ENCODE data around the gene CHPF2.
A peak's percentile ranks its signal among the peaks of the same experiment; 100 is the strongest.

Gene CHPF2

DNA sequence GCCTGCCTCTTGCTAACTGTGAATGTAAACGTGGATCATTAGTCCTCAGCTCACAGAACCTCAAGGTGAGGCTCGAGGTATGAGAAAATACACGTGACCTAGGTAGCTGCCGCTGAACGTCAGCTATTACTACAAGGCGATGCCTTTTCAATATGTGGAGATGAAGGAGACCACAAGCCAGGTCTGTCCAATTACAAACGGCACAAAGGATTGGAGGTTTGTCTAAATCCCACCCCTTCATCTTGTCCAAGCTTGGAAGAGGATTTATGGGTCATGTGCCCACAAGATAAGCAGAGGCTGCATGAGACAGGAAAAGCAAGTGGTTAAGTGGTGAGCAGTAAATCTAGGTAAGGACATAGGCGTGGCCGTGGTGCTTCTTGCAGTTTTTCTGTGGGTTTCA is 25.4 kb upstream of the CHPF2 start:
- DNase-seq (ENCODE audit: low read depth) = no peak

DNA sequence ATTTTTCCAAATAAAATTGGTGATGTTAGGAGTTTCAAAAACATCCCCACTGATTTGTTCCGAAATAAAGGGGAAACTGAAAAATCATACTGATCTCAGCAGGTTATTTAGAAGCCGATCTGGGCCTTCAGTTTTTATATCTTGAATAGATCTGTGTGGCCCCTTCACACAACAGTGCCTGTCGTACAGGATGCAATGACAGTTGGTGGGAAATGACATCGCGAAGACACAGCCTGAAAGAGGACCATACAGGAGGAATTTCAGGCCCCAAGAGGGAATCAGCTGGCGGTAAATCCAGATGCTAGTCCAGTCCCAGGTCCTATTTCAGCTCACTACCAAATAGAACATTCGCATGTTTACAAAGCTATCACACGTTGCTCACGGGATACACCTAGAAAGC is 25.0 kb upstream of the CHPF2 start:
- no peak for DNase-seq (ENCODE audit: low read depth)

DNA sequence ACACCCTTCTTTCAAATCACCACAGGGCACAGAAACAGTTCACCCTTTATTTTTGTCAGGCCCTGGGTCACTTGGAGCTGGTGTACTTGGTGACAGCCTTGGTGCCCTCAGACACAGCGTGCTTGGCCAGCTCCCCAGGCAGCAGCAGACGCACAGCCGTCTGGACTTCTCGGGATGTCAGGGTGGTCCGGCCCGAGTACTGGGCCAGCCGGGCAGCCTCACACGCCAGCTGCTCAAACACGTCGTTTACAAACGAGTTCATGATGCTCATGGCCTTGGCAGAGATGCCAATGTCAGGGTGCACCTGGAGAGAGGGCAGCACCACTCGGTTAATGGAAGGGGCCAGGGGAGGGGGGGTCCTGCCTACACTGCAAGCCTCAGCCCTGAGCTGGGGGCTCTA is 24.5 kb upstream of the CHPF2 start:
- DNase-seq (ENCODE audit: low read depth) = no peak

DNA sequence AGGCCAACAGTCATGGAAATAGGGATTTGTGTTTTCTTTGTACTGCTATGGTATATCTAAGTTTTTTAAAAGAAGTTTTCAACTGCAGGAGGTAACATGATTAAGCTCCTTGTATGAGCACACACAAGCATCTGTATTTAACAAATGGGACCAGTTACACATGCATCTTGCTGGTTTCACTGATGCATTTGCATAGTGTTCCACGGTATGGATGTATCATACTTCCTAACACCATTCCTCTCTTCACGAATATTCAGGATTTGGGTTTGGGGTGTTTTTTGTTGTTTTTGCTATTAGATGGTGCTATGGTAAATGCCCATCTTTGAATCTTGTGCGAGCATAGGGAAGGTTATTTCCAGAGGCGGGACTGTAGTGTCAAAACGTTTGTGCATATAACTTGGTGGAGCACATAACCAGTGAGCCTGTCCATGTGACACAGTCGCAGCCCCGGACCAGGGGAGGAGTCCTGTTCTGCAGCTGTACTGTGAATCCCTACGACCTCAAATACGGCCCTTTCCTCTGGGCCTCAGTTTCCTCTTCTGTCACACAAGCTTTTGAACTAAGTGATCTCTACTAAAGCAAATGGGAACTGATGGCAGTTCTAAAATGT is 23.9 kb upstream of the CHPF2 start:
- no peak for DNase-seq (ENCODE audit: low read depth)

DNA sequence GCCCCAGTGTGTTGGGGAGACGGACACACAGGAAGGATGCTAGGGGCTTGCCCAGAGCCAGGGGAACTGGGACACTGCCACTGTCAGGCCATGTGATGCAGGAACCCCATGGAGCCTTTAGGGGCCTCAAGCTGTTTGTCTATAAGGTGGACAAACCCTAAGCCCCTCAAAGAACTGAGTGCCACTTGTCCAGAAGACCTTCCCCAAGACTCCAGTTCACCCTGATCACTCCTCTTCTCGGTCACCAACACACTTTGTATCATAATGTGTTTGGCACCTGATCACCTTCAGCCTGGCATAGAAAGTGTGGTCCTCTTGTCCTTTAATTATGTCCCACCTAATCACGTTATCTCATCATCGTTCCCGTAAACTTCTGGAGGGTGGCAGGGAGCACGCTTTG is 22.7 kb upstream of the CHPF2 start:
- DNase-seq (ENCODE audit: low read depth) = no peak

DNA sequence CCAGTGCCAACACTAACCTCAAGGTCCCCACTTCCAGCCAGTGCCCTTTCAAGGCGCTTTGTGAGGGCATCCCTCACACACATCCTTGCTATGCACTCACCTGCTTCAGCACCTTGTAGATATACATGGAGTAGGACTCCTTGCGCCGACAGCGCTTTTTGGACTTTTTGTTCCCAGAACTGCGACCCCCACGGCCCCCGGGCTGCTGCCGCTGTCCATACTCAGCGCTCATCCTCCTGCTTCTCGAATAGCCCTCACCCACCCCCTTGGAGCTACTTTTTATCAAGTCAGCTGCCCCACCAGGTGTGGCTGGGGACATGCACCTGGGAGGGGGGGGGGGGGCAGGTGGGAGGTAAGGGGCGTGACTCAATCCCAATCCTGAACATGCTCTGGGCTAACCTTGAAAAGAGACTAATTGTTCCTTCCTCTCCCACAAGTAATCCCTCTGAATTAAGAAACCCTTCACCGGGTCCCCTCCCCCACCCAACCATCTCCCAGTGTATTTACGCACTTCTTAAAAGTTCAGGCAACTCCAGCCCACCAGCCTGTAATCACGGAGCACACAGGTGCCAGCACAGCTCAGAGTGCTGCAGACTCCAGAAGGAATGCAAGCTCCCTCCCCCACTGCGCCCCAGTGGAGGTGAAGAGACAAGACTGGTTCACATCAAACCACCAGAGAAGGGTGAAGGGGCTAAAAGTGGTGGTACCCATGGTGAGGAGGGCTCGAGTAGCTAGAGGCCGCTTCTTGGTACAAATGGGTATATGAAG is 22.0 kb upstream of the CHPF2 start, which contains the start of gene H2BK1:
Gene H2BK1, minus strand, starts transcription at position 402 of the 768 bp plus-strand sequence. Its CDS starts 170 bp downstream, at position 232.
- DNase-seq (ENCODE audit: low read depth) = no peak

DNA sequence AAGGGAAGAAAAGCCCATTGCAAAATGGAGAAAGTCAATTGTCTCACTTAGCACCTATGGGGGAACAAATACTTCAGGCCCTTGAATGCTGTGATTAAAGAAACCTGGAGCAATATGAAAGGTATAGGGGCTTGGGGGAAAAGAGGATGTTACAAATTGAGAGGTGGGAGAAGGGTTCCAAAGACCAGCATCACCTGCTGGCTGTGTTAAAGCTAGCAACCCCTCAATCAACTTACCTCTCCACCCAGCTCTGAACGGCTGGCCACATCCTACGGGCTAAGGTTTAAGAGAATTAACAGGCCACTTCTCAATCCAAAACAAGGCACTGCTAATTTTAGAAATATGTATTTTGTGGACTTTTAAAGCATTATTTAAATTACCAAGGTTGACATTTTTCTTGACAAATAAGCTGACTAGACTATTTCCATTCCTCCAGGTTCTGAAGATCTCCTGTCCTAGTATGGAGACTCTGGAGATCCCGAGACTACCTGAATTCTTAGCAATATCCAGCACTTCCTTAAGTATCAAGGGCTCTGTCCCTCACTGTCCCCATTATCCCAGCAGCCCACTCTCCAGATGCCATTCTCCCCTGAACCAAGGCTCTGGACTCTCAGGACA is 21.0 kb upstream of the CHPF2 start:
- DNase-seq (ENCODE audit: low read depth) = no peak

DNA sequence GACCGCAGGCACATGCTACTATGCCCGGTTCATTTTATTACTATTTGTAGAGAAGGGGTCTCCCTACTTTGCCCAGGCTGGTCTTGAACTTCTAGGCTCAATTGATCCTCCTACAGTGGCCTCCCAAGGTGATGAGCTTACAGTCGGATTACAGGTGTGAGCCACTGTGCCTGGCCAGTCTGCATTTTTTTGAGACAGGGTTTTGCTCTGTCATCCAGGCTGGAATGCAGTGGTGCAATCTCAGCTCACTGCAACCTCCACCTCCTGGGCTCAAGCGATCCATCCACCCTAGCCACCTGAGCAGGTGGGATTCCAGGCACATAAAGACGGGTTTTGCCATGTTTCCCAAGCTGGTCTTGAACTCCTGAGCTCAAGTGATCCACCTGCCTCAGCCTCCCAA is 19.7 kb upstream of the CHPF2 start:
- DNase-seq (ENCODE audit: low read depth) = no peak

DNA sequence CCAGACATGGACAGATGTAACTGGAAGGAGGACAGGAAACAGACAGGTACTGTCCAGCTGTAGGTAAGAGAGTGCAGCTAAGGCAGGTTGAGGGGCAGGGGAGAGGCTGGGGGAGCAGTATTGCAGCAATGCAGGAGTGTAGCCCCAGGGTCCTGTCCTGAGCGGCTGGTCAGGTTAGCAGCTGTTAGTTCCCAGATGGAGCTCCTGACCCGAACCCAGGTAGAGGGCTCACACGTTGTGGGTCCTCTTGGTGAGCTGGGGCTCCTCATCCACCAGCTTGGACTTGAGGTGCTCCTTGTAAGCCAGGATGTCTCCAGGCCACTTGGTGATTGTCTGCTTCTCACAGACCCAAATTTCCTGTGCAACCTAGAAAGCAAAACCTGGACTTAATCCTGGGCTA is 18.5 kb upstream of the CHPF2 start:
- no peak for DNase-seq (ENCODE audit: low read depth)

DNA sequence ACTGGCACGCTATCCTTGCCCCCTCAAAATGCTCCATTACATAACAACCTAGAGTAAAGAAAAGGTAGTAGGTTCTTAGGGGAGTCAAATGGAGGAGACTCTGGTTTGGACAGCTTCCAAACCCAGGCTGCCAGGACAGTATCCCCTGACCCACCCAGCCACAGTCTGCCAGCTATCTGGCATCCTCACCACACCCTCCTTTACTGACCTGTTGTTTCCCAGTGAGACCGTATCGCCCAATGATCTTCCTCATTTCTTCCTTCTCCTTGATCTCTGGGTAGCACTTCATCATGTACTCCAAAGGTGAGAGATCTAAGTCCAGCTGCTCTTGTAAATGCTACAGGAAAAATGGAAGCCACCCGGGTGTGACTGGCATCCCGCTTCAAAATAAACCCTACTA is 16.9 kb upstream of the CHPF2 start:
- no peak for DNase-seq (ENCODE audit: low read depth)

DNA sequence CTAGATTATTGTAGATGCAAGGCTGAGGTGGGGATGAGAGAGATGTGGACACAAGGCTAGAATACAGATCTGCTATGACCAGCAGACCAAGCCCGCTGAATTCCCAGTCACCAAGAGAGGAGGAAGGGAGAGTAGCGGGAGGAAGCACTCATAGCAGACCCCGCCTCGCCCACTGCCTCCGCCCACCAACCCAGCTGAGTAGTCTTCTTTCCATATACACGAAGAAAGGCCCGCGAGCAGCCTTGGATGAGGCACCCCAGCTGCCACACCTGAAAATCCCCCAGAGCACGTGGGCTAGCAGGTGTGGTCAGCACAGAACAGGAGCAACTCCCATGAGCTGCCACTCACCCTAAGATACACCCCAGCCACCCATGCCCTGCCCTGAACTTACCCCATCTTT is 14.1 kb upstream of the CHPF2 start:
- no peak for DNase-seq (ENCODE audit: low read depth)

DNA sequence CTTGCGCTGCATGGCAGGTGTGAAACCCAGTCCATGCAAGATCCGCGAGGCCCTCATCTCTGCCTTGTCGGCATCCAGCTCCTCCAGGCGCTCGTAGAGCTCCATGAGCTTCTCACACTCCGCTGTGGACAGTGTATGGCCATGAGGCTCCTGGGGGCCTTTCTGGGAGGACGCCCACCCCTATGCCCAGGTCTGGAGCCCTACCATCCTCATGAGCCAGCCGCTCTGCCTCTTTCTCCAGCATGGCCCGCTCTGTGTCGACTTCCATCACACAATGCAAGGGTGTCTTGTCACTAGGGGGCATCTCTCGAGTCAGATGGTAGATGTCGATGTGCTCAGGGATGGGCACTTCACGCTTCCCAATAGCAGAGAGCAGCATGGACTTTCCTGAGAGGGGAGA is 8.6 kb upstream of the CHPF2 start:
- DNase-seq (ENCODE audit: low read depth) = no peak

DNA sequence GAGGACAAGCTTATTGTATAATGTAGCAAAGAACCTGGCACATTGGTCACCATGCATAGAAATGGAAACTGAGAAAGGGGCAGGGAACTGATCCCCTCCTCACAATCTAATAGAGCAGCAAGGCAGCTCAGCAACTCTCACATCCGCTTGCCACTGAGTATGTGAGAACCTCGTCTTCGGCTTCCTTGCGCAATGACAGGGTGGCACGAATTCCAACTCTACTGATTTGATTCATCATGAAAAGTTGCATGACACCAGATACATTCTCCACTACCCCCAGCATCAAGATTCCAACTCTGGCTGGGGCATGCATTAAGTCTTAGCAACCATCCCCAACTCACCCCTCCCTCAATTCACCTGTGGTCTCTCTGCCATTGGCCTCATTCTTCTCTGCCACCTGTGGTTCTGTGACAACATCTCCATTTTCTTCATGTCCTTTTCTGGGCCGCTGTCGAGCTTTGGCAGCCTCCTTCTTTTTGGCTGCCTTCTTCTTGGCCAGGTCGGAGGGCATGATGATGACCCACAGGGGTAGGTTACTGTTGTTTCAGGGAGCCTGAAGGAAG is 6.3 kb upstream of the CHPF2 start:
- no peak for DNase-seq (ENCODE audit: low read depth)

DNA sequence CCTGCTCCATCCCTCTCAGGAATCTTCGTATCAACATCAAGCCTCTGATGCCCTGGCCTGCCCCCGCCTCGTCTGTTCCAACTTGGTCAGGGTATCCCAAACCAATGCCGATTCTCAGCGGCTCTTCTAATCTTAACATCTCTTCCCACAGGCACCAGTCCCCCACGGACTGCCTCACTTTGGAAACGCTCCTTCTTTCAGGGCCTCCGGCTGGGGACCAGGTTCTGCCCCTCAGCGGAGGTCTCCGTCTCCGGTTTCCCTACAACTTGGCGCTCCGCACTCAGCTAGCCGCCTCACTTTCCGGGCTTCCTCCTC is 5.8 kb upstream of the CHPF2 start:
- no peak for DNase-seq (ENCODE audit: low read depth)

DNA sequence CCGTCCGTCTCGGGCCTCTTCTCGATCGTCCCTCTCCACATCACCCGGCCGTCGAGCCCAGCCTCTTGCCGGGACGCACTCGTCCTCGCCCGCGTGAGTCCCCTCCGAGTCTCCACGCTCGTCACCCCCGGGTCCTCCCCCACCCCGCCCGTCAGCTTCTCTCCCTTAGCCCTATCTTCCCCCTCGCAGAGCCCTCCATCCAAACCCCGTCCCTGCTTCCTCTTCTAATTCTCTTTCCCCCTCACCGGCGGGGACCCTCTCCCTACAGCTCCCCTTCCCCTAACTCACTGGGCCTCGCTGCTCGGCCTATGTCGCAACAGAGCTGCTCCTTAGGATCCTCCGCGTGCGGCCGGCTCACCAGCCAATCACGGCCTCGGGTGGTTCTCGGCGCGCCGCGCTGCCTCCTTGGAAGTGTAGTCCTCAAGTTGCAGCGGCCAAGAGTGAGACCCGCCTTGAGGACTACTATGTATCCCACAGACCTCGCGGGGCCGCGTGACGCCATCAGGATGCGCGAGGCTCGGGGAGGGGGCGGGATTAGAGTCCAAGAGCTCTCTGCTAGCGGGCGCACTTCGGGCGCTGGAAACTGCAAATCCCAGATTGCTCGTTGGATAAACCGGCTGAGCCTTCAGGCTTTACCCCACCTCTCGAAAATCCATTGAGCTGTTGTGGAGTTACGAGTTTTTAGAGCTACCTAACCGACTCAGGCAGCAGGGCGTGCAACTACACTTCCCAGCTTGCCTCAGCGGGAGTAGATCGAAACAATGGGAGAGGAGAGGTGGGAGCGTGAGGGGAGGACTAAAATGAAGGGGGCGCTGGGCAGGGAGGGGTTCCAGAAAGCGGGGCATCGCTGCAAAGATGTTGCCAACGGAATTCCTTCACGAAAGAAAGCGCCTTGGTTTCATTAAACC is 5.2 kb upstream of the CHPF2 start, which contains the start of gene ABCF2:
Gene ABCF2, minus strand, starts transcription at position 331 of the 908 bp plus-strand sequence. CDS start 747 bp downstream, outside the sequence.
- DNase-seq (ENCODE audit: low read depth) = peak; percentile 80

DNA sequence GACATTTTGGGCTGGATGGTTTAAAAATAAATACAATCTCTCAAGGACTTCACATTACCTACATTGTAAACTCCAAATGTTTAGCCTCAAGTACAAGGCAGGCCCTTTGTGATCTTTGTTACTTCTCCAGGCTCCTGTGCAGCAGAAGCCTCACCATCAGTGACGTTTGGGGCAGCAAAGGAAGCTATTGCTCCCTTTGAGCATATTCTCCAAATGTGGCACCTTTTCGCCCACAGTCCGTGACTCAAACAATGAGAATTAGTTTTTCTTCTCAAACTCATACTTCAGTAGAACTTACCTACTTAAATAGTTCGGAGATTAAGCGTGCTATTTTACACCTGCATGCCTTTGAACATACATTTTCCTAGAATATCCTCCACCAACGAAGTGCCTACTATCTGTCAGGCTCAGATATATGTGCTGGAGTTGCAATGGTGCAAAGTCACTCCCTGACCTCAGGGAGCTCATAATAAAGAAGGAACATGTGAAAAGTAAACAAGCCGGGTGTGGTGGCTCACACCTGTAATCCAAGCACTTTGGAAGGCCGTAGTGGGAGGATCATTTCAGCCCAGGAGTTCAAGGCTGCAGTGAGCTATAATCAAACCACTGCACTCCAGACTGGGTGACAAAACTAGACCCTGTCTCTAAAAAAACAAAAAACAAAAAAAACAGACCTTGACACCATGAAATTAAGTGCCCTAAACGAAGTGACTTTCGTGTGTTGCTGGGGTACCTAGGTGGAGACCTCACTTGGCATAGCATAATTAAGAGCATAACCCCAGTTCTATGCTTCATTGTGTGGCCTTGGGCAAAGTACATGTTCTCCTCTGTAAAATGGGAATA is 4.0 kb upstream of the CHPF2 start:
- no peak for DNase-seq (ENCODE audit: low read depth)

DNA sequence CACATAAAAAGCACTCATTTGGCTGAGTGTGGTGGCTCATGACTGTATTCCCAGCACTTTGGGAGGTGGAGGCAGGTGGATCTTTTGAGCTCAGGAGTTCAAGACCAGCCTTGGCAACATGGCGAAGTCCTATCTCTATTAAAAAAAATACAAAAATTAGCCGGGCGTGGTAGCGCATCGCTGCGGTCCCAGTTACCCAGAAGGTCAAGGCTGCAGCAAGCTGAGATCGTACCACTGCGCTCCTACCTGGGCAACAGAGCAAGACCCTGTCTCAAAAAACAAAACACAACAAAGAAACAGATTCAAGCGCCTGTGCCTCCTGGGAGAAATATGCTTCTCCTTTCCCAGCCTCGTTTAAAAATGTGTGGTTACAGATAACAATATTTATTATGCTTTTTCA is 3.0 kb upstream of the CHPF2 start:
- no peak for DNase-seq (ENCODE audit: low read depth)

DNA sequence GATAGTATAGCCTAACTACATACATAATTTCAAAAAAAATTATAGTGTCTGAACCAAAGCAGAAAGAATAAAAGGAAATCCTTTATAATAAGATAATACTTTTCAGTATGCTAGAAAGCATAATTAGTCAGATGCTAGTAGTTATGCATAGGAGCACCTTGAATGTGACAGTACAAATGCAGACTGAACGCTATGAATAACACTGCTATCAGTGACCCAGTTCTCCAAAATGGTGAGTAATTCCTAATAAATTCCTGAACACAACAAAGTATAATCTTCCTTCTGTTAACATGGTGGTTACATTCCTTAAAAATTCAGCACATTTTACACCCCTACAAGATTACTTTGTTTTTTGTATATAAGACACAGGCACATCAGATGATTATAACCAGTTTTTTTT is 1.2 kb upstream of the CHPF2 start:
- DNase-seq (ENCODE audit: low read depth) = no peak

DNA sequence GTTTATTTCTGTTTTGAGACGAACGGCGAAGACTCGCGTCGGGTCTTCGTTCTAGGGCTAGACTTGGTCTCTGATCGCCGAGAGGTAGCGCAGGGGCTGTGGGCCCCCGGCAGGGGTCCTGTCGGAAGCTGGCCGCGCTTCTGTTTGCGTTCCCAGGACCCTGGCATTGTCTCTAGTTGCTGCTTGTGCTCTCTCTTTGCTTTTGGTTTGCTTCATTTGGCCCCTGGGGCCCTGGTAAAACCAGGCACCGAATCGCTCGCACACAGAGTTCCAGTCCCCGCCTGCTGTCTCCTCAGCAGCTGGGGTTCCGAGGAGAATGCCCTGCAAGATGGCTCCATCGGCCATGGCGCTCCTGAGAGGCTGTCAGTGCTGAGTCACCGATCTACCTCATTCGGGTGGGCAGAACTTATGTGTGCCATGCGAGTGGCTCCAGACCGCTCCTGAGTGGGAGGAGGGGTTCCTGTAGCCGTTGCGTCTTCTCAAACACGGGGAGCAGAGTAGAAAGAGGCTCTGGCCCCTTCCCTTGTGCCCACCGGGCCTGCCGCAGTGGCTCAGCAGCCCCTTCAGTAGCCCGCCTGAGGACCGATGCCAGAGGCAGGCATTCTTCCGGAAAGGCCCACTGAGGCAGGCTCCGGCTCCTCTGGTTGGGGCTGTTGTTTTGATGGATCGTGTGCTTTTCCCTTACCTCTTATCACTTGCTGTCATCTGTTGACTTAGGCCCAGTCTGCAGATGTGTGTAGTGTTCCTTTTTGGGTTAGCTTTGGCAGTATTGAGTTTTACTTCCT is 826 bp downstream of the CHPF2 start:
- DNase-seq (ENCODE audit: low read depth) = peak; percentile 36

DNA sequence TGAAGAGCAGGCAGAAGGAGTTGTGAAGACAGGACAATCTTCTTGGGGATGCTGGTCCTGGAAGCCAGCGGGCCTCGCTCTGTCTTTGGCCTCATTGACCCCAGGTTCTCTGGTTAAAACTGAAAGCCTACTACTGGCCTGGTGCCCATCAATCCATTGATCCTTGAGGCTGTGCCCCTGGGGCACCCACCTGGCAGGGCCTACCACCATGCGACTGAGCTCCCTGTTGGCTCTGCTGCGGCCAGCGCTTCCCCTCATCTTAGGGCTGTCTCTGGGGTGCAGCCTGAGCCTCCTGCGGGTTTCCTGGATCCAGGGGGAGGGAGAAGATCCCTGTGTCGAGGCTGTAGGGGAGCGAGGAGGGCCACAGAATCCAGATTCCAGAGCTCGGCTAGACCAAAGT is 1.5 kb downstream of the CHPF2 start:
- DNase-seq (ENCODE audit: low read depth) = no peak
